ENCODE data around the gene KRT33A.

The KRT33A gene

GRCh38 chr17:41301204-41301790 lies 49.3 kb downstream of the KRT33A start:
- no peak for DNase-seq

- no peak for DNase-seq
These were observed 52.0 kb downstream of the KRT33A start for GRCh38 chr17:41298458-41299135.

DNA sequence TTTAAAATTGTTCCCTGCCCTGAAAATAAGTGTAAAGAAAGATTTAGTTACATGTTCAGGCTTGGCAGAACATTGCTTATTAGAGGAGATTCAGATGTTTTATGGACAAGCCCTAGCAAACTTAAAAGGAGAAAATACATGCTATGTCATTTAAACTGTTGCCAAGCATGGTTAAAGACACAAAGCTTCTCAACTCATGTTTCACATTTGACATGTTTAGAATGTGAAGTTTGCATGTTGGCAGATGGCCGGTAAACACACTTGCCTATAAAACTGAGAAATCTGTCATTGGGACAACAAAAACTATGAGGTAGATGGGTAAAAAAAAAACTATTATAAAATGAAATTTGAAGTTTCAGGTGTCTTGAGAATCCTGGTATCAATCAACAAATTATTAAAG lies 53.8 kb downstream of the KRT33A start:
- no peak for DNase-seq

Data from 8988T (cell line).